ENCODE measurements around the gene NUP43.

DNA sequence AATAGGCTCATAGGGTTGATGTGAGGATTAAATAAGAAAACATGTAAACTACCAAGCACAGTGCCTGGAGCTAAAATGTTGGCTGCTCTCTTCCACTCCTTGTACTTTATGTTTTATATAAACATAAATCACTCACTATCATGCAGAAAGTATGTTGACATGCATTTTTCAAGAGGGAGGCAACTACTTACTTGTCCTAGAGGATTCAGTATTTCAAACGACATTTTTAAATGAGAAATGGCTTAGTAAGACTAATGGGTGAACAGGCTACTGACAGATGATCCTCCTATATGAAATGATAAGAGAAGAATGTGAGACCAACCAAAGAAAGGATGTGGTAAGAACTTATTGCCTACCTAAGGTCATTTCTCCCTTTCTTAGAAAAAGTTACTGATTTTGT lies 49.4 kb downstream of the NUP43 start:
- TF ChIP-seq, protein P1, sequence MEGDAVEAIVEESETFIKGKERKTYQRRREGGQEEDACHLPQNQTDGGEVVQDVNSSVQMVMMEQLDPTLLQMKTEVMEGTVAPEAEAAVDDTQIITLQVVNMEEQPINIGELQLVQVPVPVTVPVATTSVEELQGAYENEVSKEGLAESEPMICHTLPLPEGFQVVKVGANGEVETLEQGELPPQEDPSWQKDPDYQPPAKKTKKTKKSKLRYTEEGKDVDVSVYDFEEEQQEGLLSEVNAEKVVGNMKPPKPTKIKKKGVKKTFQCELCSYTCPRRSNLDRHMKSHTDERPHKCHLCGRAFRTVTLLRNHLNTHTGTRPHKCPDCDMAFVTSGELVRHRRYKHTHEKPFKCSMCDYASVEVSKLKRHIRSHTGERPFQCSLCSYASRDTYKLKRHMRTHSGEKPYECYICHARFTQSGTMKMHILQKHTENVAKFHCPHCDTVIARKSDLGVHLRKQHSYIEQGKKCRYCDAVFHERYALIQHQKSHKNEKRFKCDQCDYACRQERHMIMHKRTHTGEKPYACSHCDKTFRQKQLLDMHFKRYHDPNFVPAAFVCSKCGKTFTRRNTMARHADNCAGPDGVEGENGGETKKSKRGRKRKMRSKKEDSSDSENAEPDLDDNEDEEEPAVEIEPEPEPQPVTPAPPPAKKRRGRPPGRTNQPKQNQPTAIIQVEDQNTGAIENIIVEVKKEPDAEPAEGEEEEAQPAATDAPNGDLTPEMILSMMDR (conservative IDR thresholded peaks at IDR 0.05; ENCODE audit: low read length) = no peak
- no peak for TF ChIP-seq EZH2phosphoT487 (IDR thresholded peaks at IDR 0.05; ENCODE audit: borderline replicate concordance)
